Measurements from ENCODE around the gene MCRIP2. TPM values are rescaled to one million over a fixed set of nuclear protein-coding genes. Genes with fewer than 3 reads are reported as not detected.

The MCRIP2 gene
- polyA plus RNA-seq, 1 donor from 2014 or later, result 29.1 TPM

- Histone ChIP-seq H2AFZ (ENCODE audit: low read depth, low read length) (no peak overlapping the region), H3K27me3 (ENCODE audit: insufficient read depth, low read depth, low read length) (no peaks in the 10 kb centered on the region), H4K20me1 (ENCODE audit: insufficient read depth) (no peaks in the 10 kb centered on the region), H3K9me3 (ENCODE audit: low read length) (no peaks in the 10 kb centered on the region), H3K4me2 (ENCODE audit: low read length) (no peak overlapping the region), H3K9ac (ENCODE audit: low read length) (no peak overlapping the region), H3K27ac (ENCODE audit: low read length) (no peak overlapping the region), H3K79me2 (replicated peaks; ENCODE audit: insufficient read depth, low read length) (no peaks in the 10 kb centered on the region), H3K4me3 (ENCODE audit: low read length) (no peak overlapping the region), H3F3A (ENCODE audit: insufficient read depth, low read length, poor library complexity, severe bottlenecking) (no peaks in the 10 kb centered on the region), H3K9me2 (ENCODE audit: insufficient read depth, low read length) (no peaks in the 10 kb centered on the region), H3K36me3 (ENCODE audit: insufficient read depth, low read length) (no peaks in the 10 kb centered on the region)
- TF ChIP-seq EZH2 (IDR thresholded peaks at IDR 0.05; ENCODE audit: borderline replicate concordance, insufficient read depth, low read length, poor library complexity, severe bottlenecking) (no peak), RAD21 (conservative IDR thresholded peaks at IDR 0.05) (no peak), CTCF (IDR thresholded peaks at IDR 0.05; ENCODE audit: poor library complexity, severe bottlenecking) (no peak), EP300 (conservative IDR thresholded peaks at IDR 0.05; ENCODE audit: poor library complexity, severe bottlenecking) (no peak), TAF1 (IDR thresholded peaks at IDR 0.05; ENCODE audit: low read depth) (no peak), SMC3 (conservative IDR thresholded peaks at IDR 0.05; ENCODE audit: poor library complexity) (no peak), POLR2AphosphoS5 (IDR thresholded peaks at IDR 0.05) (no peak), REST (IDR thresholded peaks at IDR 0.05; ENCODE audit: borderline replicate concordance) (no peak), MXI1 (conservative IDR thresholded peaks at IDR 0.05; ENCODE audit: poor library complexity, severe bottlenecking) (no peak)
Measured at GRCh38 chr16:627454-628239, 14.0 kb upstream of the MCRIP2 start.

- H3F3A ChIP-seq (ENCODE audit: insufficient read depth, low read length, poor library complexity, severe bottlenecking), result no peaks in the 10 kb centered on the region
- no peaks in the 10 kb centered on the region for H3K27me3 ChIP-seq (ENCODE audit: insufficient read depth, low read depth, low read length)
- H3K9me2 ChIP-seq (ENCODE audit: insufficient read depth, low read length), result no peaks in the 10 kb centered on the region
- no peaks in the 10 kb centered on the region for H3K9me3 ChIP-seq (ENCODE audit: low read length)
- H3K36me3 ChIP-seq (ENCODE audit: insufficient read depth, low read length), result no peaks in the 10 kb centered on the region
- H4K20me1 ChIP-seq (ENCODE audit: insufficient read depth), result no peaks in the 10 kb centered on the region
- no peaks in the 10 kb centered on the region for H3K79me2 ChIP-seq (replicated peaks; ENCODE audit: insufficient read depth, low read length)
- no peak overlapping the region for H3K4me3 ChIP-seq (ENCODE audit: low read length)
- no peak overlapping the region for H3K27ac ChIP-seq (ENCODE audit: low read length)
- H3K4me2 ChIP-seq (ENCODE audit: low read length), result no peak overlapping the region
- no peak overlapping the region for H2AFZ ChIP-seq (ENCODE audit: low read depth, low read length)
- TF ChIP-seq MXI1 (conservative IDR thresholded peaks at IDR 0.05; ENCODE audit: poor library complexity, severe bottlenecking), result no peak
- no peak overlapping the region for H3K9ac ChIP-seq (ENCODE audit: low read length)
Measured at GRCh38 chr16:628321-629061, 13.1 kb upstream of the MCRIP2 start.

Data from neural cell (in vitro differentiated cells).